HepG2 (cell line): ENCODE data around the gene UQCRC1. TPM values are rescaled to one million over a fixed set of nuclear protein-coding genes. Genes with fewer than 3 reads are reported as not detected.

Experiments
- BHLHE40 ChIP-seq: IDR thresholded peaks from 2 replicates; pipeline ENCODE4 v1.6.1; 2011; ENCODE audit warnings: low read length, improper control_type of control experiment
- CHD2 ChIP-seq: IDR thresholded peaks from 2 replicates; pipeline ENCODE4 v1.6.1; 2011; ENCODE audit warnings: low read depth, low read length, improper control_type of control experiment
- CREB1 ChIP-seq, 2 experiments: fragments of 450-650 bp in 1 of 2; IDR thresholded peaks; 2 replicates each; pipeline ENCODE4 v1.6.1; 2016 to 2017; ENCODE audit warnings: control low read depth in 1 of 2, mild to moderate bottlenecking in 1 of 2, missing compliant biosample characterization in 1 of 2, missing genetic modification characterization in 1 of 2
- GABPB1 ChIP-seq: IDR thresholded peaks from 2 replicates; pipeline ENCODE4 v1.6.1; 2016; ENCODE audit warnings: mild to moderate bottlenecking, missing genetic modification reagents, moderate library complexity, missing compliant biosample characterization
- HOXA7 ChIP-seq: sonication (generic); formaldehyde crosslinking; IDR thresholded peaks from 2 replicates; pipeline ENCODE4 v1.8.1; 2022; ENCODE audit warnings: mild to moderate bottlenecking, missing genetic modification reagents, moderate library complexity
- NR2F6 ChIP-seq, 2 experiments: IDR thresholded peaks; 2 replicates each; pipeline ENCODE4 v1.6.1; 2016; ENCODE audit warnings: antibody characterized with exemption in 1 of 2, mild to moderate bottlenecking in 1 of 2
- POLR2G ChIP-seq: fragments of 200-400 bp; formaldehyde crosslinking; IDR thresholded peaks from 2 replicates; pipeline ENCODE4 v1.6.1; 2018; ENCODE audit warnings: mild to moderate bottlenecking, low read depth, low read length, moderate library complexity
- RBAK ChIP-seq: sonication (generic); formaldehyde crosslinking; IDR thresholded peaks from 2 replicates; pipeline ENCODE4 v1.5.1; 2020; ENCODE audit warnings: mild to moderate bottlenecking, missing genetic modification reagents
- SALL2 ChIP-seq: sonication (generic); formaldehyde crosslinking; IDR thresholded peaks from 2 replicates; pipeline ENCODE4 v1.8.1; 2023; ENCODE audit warnings: mild to moderate bottlenecking, missing genetic modification reagents, inconsistent platforms
- THAP11 ChIP-seq: IDR thresholded peaks from 2 replicates; pipeline ENCODE4 v1.6.1; 2016; ENCODE audit warnings: missing biosample characterization, missing genetic modification reagents
- TOPORS ChIP-seq: sonication (generic); formaldehyde crosslinking; IDR thresholded peaks from 2 replicates; pipeline ENCODE4 v1.8.0; 2023; ENCODE audit warnings: mild to moderate bottlenecking, missing genetic modification reagents
- U2AF1 ChIP-seq: fragments of 200-400 bp; formaldehyde crosslinking; optimal IDR thresholded peaks from 2 replicates; pipeline ENCODE3; 2017; ENCODE audit warnings: mild to moderate bottlenecking, low read depth, low read length
- ZMYM4 ChIP-seq: sonication (generic); formaldehyde crosslinking; IDR thresholded peaks from 2 replicates; pipeline ENCODE4 v1.8.1; 2023; ENCODE audit warnings: mild to moderate bottlenecking, missing genetic modification reagents
- ZNF607 ChIP-seq: sonication (generic); formaldehyde crosslinking; IDR thresholded peaks from 2 replicates; pipeline ENCODE4 v1.5.1; 2020; ENCODE audit warnings: missing genetic modification reagents, mild to moderate bottlenecking, borderline replicate concordance
- ZNF670 ChIP-seq: sonication (generic); formaldehyde crosslinking; IDR thresholded peaks from 2 replicates; pipeline ENCODE4 v1.8.0; 2022; ENCODE audit warnings: mild to moderate bottlenecking, missing genetic modification reagents, borderline replicate concordance
- polyA plus RNA-seq, 8 experiments: library from polyadenylated mRNA; depleted of rRNA in 3 of 8; stranded (reverse) in 7 of 8; unstranded in 1 of 8; fragments of >200 nt; fragmentation: Illumina TruSeq in 4 of 8; extraction: Trizol in 4 of 8; gene quantifications; 2 replicates each; pipeline versions ENCODE4 v1.2.1 to v1.2.3, GENCODE V29; 2011 to 2016; ENCODE audit warnings: low read depth in 4 of 8, missing spikeins in 1 of 8, mixed read lengths in 1 of 8; ENCODE audit not compliant: insufficient read depth in 1 of 8
- total RNA-seq, 5 experiments: library from RNA; depleted of rRNA; stranded (reverse); fragments of >200 nt; fragmentation: Illumina TruSeq; extraction: Trizol; gene quantifications; 2 replicates each; pipeline ENCODE4 v1.2.3, GENCODE V29; 2016; ENCODE audit warnings: low read depth in 1 of 5
- TF ChIP-seq, protein P1 (sequence below): sonication (generic); formaldehyde crosslinking; conservative IDR thresholded peaks from 2 replicates; pipeline ENCODE4 v1.8.0; 2022; ENCODE audit warnings: mild to moderate bottlenecking, moderate library complexity, missing genetic modification reagents
- TF ChIP-seq, protein P2 (sequence below): sonication (generic); formaldehyde crosslinking; IDR thresholded peaks from 2 replicates; pipeline ENCODE4 v1.4.0; 2020; ENCODE audit warnings: mild to moderate bottlenecking, missing genetic modification reagents
- TF ChIP-seq, protein P3 (sequence below): sonication (generic); formaldehyde crosslinking; IDR thresholded peaks from 2 replicates; pipeline ENCODE4 v1.8.0; 2022; ENCODE audit warnings: low read depth, missing genetic modification reagents
- TF ChIP-seq, protein P4 (sequence below): sonication (generic); formaldehyde crosslinking; IDR thresholded peaks from 2 replicates; pipeline ENCODE4 v1.8.0; 2022; ENCODE audit warnings: mild to moderate bottlenecking, missing genetic modification reagents; ENCODE audit not compliant: insufficient replicate concordance

Gene UQCRC1
- total and polyA plus RNA-seq, 2 of the 13 experiments (the other 11 are each of a cell fraction or from before 2014, with no cell fraction given), result 316 to 680 TPM

DNA sequence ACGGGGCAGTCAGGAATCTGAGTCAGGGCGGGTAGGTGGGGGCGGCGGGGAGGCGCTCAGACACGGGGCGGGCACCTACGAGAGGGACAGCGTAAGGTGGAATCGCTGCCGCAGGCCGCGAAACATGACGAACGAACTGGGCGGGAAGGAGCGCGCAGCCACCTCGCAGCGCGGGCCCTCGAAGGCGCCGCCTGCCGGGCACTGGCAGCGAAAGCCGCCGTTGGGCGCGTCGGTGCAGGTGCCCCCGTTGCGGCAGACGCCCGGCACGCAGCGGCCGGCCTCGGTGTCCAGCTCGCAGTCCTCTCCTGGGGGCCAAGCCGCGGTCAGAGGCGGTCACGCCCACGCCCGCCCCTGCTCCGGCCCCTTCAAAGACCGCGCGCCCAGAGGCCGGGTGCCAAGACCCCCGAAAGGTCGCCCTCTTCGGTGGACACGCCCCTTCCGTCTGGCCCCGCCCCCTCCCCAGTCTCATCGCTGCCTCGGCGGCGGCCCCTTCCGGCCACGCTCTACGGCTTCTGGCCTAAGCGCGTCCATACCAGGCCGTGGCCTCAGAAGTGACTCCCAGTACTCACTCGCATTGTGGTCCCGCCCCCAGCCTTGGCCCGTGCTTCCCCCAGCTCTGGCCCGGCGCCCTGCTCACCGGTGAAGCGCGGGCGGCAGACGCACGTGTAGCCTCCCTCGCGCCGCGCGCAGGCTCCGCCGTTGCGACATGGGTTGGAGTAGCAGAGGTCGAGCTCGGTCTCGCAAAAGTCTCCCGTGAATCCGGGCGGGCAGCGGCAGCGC, 46.8 kb upstream of the UQCRC1 start (continued):
- TF ChIP-seq THAP11 (CRISPR knock-in tag) (0 out of 2 replicates have a peak, but pooled peaks have one; percentile 22), U2AF1 (no peak), CHD2 (no peak), ZMYM4 (no peak; the same call in 1 of the 2 replicates), ZNF670 (no peak), SALL2 (CRISPR knock-in tag) (peak; percentile 32; the same call in 1 of the 2 replicates), POLR2G (no peak), ZNF607 (peak; percentile 56; the same call in 1 of the 2 replicates), RBAK (CRISPR knock-in tag) (no peak), TOPORS (CRISPR knock-in tag) (no peak), CREB1 (IDR thresholded peaks at IDR 0.05) (no peak), CREB1 (CRISPR knock-in tag; IDR thresholded peaks at IDR 0.05) (no peak), NR2F6 (IDR thresholded peaks at IDR 0.05) (no peak), NR2F6 (CRISPR knock-in tag; IDR thresholded peaks at IDR 0.05) (peak; percentile 14; the same call in 1 of the 2 replicates), GABPB1 (CRISPR knock-in tag) (peak; percentile 79), HOXA7 (CRISPR knock-in tag) (no peak), BHLHE40 (0 out of 2 replicates have a peak, but pooled peaks have one; percentile 23)
- TF ChIP-seq, protein P1, sequence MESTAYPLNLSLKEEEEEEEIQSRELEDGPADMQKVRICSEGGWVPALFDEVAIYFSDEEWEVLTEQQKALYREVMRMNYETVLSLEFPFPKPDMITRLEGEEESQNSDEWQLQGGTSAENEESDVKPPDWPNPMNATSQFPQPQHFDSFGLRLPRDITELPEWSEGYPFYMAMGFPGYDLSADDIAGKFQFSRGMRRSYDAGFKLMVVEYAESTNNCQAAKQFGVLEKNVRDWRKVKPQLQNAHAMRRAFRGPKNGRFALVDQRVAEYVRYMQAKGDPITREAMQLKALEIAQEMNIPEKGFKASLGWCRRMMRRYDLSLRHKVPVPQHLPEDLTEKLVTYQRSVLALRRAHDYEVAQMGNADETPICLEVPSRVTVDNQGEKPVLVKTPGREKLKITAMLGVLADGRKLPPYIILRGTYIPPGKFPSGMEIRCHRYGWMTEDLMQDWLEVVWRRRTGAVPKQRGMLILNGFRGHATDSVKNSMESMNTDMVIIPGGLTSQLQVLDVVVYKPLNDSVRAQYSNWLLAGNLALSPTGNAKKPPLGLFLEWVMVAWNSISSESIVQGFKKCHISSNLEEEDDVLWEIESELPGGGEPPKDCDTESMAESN, result 0 out of 2 replicates have a peak, but pooled peaks have one; percentile 36
- TF ChIP-seq, protein P2, sequence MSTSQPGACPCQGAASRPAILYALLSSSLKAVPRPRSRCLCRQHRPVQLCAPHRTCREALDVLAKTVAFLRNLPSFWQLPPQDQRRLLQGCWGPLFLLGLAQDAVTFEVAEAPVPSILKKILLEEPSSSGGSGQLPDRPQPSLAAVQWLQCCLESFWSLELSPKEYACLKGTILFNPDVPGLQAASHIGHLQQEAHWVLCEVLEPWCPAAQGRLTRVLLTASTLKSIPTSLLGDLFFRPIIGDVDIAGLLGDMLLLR, result no peak
- TF ChIP-seq, protein P3, sequence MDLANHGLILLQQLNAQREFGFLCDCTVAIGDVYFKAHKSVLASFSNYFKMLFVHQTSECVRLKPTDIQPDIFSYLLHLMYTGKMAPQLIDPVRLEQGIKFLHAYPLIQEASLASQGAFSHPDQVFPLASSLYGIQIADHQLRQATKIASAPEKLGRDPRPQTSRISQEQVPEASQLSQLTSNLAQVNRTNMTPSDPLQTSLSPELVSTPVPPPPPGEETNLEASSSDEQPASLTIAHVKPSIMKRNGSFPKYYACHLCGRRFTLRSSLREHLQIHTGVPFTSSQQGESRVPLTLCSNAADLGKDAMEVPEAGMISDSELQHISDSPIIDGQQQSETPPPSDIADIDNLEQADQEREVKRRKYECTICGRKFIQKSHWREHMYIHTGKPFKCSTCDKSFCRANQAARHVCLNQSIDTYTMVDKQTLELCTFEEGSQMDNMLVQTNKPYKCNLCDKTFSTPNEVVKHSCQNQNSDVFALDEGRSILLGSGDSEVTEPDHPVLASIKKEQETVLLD (CRISPR knock-in tag), result peak; percentile 23; the same call in 1 of the 2 replicates
- TF ChIP-seq, protein P4, sequence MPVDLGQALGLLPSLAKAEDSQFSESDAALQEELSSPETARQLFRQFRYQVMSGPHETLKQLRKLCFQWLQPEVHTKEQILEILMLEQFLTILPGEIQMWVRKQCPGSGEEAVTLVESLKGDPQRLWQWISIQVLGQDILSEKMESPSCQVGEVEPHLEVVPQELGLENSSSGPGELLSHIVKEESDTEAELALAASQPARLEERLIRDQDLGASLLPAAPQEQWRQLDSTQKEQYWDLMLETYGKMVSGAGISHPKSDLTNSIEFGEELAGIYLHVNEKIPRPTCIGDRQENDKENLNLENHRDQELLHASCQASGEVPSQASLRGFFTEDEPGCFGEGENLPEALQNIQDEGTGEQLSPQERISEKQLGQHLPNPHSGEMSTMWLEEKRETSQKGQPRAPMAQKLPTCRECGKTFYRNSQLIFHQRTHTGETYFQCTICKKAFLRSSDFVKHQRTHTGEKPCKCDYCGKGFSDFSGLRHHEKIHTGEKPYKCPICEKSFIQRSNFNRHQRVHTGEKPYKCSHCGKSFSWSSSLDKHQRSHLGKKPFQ (CRISPR knock-in tag), result no peak
